Stimulated activated CD8-positive, alpha-beta memory T cell treated with anti-CD3 and anti-CD28 coated beads, Interleukin-4, amount 100 ng/mL, for 1 hour (primary cell): ENCODE results near the gene C1orf35.

Experiments used
- DNase-seq, 2 donors: peaks; one replicate each; pipeline ENCODE4 v3.0.0-alpha.2; 2020; ENCODE audit warnings: low read depth in 2 of 2, low spot score in 1 of 2

The C1orf35 gene

GRCh38 chr1:228079601-228080263 is 23.4 kb downstream of the C1orf35 start:
- no peak for DNase-seq

- no peak for DNase-seq
Observed at GRCh38 chr1:228079013-228079412, 24.1 kb downstream of the C1orf35 start.

DNA sequence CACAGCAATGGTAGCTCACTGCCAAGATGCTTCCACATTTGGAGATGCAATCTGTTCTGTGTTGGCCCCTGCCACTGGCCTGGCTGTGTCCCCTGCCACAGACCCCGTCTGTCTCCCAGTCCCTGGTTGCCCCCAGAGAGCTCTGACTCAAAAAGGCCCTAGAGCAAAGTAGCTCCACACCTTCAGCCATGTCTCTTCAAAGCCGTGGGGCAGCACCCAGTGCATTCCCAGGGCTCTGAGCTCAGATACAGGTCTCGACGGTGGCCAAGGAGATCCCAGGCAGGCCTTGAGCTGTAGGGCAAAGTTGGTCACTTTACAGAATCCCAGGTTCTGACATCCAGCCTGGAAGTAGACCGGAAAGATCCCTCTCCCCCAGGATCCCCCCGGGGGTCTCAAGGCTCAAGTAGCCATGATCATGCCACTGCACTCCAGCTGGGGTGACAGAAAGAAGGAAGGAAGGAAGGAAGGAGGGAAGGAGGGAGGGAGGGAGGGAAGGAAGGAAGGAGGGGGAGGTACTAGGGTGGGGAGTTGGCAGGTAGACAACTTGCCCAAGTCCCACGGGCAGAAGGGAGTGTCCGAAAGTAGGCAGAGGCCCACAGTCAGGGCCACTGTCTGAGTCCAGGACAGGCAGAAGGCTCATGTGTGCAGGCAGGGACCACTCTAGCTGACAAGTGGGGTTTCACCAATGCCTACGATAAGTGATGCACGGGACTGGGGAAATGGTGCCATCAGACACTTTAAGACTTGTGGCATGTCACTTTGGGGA is 25.4 kb downstream of the C1orf35 start:
- no peak for DNase-seq

DNA sequence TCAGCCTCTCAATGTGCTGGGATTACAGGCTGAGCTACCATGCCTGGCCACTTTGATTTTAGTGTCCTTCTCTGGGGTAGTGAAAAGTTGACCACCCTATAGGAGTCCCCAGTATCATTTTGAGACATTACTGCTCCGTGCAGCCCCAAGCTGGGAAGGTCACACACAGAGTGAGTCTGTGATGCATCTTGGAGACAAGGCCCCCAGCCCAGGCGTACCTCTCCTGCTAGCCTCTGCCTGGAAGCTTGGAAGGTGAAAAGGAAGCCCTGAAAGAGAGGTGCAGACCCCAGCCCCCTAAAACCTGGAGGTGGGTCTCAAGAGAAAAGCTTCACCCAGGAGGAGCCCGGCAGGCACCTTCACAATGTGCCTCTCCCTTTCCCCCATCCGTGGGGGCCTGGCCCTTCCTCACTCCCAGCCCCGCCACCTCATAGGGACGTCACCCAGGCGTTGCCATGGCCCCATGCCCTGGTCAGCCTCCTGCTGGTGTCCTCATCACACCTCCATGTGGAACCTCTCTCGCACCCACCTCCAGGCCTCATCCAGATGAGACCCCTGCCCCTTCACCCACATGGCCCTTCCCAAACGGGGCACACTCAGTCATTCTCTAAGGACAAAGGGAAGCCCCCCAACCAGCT is 26.2 kb downstream of the C1orf35 start:
- DNase-seq: no peak

DNA sequence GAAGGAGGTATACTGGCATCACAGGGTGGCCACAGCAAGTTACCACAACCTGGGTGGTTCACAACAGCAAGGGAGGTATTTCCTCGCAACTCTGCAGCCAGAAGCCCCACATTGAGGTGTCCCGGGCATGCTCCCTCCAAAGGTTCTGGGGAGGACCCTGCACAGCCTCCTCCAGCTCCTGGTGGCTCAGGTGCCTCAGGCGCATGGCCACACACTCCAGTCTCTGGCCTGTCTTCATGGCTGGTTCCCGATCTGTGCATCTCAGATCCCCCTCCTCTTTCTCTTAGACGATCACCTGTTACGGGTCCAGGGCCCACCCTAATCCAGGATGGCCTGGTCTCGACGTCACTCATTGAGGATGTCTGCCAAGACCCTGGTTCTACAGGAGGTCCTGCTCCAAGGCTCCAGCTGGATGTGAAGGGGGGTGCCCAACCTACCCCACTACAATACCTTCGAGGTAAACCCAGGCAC is 27.3 kb downstream of the C1orf35 start:
- DNase-seq: no peak

DNA sequence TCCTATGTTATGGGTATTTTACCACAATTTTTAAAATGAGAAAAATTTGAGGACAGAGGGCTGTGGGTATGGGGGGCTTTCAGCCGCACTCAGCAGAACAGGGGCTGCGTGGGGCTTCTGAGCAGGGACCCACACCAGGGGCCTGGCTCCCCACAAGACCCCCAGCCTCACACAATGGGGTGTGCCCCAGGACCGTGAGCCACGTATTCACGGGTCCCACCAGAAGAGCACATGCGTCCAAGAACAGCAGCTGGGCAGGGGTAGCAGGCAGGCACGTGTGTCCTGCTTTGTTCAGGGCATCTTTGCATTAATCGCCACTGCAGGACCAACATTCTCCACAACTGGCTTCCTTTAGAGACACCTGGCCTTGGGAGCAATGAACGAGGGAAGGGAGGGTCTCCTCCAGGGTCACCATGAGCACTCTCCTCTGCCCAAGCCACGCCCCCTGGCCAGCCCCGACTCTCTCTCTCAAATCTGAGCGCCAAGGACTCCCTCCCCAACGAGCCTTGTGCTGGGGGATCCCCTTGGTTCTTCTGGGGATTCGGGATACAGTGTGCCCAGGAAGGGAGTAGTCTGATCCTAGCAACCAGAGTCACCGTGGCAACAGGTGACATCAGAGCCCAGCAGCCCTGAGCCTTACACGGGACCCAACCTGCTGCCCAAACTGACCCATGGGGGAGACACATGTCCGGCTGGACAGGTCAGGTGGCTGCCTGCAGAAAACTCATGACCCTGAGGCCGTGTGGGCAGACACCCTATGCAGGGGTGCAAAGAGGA is 28.0 kb downstream of the C1orf35 start:
- DNase-seq: no peak

DNA sequence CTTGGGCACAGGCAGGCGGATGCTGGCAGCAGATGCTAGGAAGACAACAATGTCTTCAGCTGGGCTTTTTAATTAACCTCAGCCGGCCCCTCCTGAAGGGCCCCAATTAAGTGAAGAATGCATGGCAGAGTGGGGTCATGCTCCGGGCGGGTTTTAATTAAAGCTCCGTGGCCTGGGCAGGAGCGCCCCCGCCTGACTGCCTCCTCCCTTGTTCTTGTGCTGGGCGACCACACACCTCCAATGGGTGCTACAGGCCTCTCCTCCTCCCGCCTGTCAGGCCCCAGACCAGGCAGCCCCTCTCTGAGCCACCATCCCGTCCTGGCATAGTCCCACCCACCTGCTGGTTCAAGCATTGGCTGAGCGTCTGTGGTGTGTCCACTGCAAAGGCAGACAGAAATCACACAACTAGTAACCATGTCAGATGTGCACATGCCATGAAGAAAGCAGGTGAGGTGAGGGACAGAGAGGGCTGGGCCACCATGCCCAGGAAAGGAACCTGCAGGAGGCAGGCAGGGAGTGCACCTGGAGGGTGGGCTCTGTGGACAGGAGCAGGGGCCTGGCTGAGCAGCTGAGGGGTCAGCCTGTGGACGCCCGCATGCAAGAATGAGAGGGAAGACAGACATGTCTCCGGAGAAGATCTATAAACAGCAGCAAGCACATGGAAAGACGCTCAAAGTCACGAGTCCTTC is 29.1 kb downstream of the C1orf35 start:
- no peak for DNase-seq

DNA sequence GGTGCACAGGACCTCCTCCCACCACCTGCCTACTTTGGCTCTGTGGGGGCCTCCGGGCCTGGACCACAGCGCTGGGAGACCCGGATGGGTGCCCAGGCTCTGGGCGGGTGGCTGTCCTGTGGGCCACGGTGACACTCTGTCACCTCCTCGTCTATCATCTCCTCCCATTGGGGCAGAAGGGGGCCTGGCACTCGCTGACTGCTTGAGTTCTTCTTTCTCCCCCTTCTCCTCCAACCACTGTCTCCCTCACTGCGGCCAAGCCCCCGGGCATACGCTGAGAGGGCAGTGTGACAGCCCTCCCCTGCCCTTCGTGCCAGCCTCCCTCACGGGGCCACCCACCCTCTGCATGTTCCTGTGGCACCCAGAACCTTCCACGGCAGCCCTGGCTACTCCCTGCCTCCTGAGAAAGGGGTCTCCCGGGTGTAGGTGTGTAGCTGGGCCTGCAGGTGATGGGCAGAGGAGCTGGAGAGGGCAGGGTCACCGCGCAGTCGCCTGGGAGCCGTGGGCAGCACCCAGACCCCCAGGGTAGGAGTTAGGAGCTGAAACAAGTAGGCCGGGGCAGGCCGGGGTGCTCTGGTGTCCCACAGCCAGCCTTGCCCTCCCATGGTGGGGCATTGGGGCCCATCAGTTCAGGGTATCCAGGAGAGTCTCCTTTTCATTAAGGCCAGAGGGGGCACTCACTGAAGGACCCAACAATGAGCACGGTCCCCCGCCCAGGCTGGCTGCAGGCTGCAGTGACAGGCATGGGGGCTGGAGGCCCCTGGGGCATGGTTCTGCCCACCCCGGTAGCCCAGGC is 29.9 kb downstream of the C1orf35 start:
- DNase-seq: no peak

DNA sequence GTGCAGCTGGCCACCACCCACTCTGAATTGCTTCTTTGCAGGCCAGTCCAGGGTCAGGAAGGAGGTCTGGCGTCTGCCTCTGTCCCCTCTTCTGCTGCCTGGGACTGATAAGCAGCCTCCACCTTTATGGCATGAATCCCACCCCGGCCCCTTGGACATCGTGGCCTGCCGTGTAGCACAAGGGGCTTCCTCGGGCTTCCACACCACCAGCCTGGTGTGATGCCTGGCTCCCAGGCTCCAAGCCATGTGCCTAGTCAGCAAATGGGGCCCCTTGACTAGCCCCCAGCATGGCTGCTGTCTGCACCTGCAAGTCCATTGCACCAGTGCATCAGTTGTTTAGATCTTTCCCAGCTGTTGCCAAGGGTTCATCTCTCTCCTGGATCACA is 30.5 kb downstream of the C1orf35 start:
- DNase-seq: no peak

- DNase-seq: no peak
Observed at GRCh38 chr1:228071839-228072657, 31.1 kb downstream of the C1orf35 start.

DNA sequence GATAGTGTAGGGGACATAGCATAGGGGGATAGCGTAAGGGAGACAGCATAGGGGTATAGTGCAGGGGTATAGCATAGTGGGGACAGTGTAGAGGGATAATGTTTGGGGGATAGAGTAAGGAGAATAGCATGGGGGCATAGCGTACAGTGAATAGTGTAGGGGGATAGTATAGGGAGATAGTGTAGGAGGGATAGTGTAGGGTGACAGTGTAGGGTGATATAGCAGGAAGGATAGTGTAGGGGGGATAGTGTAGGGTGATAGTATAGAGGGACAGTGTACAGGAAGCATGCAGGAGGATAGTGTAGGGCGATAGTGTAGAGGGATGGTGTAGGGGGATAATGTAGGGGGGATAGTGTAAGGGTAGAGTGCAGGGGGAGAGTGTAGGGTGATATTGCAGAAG is 32.3 kb downstream of the C1orf35 start:
- DNase-seq: no peak

DNA sequence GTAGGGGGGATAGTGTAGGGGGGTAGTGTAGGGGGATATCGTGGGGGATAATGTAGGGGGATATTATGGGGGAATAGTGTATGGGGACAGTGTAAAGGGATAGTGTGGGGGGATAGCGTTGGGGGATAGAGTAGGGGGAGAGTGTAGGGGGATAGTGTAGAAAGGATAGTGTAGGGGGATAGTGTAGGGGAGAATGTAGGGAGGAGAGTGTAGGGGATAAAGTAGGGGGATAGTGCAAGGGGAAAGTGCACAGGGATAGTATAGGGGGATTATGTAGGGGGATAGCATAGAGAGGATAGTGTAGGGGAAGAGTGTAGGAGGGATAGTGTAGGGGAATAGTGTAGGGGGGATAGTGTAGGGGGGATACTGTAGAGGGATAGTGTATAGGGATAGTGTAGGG is 33.0 kb downstream of the C1orf35 start:
- DNase-seq: no peak

DNA sequence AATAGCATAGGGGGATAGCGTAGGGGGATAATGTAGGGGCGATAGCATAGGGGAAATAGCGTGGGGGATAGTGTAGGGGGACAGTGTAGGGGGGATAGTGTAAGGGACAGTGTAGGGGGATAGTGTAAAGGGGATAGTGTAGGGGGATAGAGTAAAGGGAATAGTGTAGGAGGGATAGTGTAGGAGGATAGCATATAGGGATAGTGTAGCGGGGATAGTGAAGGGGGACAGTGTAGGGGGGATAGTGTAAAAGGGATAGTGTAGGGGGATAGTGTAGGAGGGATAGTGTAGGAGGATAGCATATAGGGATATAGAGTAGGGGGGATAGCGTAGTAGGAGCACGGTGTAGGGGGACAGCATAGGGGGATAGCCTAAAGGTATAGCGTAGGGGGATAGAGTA is 34.8 kb downstream of the C1orf35 start:
- no peak for DNase-seq

GRCh38 chr1:228066891-228067654 is 36.1 kb downstream of the C1orf35 start:
- DNase-seq: no peak

GRCh38 chr1:228066416-228066815 is 36.7 kb downstream of the C1orf35 start:
- DNase-seq: no peak

DNA sequence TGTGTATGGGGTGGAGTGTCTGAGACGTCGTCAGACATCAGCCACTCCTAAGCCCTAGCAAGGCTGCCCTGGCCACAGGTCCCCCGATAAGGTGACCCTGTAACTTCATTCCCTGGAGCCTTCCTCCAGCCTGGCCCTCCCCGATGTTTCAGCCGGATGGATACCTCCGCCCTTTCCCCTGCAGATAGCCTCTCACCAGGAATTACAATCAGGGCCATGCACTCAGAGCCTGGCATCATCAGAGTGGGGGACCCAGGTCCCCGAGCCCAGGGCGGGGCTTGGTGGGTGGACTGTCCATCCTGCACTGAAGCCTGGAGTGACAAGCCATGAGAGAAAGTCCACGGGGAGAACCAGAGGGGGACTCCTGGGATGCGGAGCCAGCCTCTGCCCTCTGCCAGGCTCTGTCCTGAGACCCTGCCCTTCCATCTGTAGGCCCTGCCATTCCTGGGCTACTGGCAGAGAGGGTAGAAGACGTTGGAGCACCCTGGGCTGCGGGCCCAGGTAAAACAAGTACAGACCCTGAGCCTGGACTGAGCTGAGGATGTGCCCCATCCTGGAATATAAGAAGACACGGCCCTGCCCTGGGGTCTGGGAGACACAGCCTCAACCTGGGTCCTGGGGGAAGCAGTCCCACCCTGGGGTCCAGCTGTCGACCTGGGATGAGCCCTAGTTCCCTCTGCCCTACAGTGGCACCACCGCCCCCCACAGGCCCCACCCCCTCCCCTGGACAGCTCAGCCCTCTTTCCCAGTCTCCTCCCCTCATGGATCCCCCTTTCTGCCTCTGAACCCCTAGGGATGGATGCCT is 37.4 kb downstream of the C1orf35 start:
- no peak for DNase-seq

DNA sequence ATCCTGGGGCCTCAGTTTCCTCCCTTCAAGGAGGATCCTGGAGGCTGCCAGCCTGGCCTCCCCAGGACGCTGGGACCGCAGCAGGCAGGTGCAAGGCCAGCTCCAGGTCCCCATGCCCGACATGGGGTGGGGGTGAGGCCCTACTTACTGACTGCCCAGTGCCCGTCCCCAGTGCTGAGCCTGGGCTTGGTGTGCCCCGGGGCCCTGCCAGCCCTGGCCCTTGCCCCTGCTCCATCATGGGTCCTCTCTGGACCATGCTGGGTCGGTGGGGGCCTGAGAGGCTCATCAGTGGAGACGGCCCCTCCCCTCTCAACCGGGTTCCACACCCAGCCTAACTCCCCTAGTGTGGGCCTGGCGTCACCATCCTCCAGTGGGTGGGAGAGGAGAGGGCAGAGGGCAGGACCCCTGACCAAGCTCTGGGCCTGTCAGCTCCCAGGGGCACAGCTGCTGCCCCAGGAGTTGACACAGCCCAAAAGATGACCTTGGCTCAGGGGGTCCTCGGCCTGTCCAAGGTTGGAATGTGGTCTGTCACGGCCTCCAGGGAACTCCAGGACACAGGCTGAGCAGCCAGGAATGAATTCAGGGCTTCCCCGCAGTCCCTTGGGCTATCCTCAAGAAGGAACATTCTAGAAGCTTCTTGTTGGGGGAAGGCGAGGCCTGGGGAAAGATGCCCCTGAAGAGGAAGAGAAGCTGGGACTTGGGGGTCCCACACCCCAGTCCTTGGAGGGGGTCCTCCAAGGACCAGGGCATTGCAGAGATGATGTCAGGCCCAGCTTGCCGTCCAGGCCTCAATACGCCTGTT is 38.2 kb downstream of the C1orf35 start:
- DNase-seq: no peak
